HG02610 (cell line): Measurements from ENCODE around the gene NKX2-1.

Source experiments
- ATAC-seq: cut with Tn5 transposase; IDR thresholded peaks from one replicate; pipeline ENCODE4 v1.9.1; 2021; ENCODE audit warnings: mild to moderate bottlenecking, moderate library complexity; ENCODE audit not compliant: unreplicated experiment

NKX2-1 gene

GRCh38 chr14:36518031-36518585, 1.9 kb downstream of the NKX2-1 start:
- no peak for ATAC-seq

DNA sequence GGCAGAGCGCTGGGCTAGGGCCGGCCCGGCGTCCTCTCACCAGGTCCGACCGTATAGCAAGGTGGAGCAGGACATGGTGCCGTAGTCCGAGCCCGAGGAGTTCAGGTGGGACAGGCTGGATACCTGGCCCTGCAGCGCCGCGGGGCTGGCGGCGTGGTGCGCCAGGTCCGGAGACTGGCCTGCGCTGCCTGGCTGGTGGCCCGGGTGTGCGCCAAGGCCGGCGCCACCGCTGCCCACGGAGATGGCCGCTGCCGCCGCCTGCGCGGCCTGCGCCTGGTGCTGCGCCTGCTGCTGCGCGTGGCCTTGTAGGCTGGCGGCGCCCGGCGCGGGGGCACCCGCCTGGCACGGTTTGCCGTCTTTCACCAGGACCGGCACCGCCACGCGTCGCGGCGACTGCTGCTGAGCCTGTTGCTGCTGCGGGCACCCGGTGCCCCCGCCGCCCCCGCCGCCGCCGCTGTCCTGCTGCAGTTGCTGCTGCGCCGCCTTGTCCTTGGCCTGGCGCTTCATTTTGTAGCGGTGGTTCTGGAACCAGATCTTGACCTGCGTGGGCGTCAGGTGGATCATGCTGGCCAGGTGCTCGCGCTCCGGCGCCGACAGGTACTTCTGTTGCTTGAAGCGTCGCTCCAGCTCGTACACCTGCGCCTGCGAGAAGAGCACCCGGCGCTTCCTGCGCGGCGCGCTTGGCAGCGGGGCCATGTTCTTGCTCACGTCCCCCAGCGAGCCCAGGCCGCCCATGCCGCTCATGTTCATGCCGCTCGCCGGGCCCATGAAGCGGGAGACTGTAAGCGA, 2.6 kb downstream of the NKX2-1 start:
- no peak for ATAC-seq

GRCh38 chr14:36516719-36517241, 3.3 kb downstream of the NKX2-1 start:
- ATAC-seq: no peak

GRCh38 chr14:36515896-36516718, 3.9 kb downstream of the NKX2-1 start:
- ATAC-seq: no peak

DNA sequence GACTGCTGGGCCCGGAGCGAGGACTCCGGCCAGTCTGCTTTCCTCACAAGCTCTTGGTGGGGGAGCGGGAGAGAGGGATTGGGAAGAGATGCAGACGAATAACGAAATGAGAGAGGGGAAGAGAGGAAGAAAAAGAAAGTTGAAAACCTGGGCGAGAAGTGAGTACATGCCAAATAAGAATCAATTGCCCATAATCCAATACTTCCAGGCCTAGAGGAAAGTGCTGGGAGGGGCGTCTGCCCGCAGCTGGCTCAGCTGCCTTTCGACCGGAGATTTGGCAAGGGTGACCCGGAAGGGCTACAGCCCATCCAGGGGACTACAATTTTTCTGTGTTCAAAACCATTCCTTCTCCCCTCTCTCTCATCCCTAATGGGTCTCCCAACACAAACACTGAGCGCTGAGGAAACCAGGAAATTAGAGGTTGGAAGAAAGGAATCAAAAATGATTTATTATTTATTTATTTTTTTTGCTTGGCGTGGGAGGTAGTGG, 4.9 kb downstream of the NKX2-1 start:
- no peak for ATAC-seq

DNA sequence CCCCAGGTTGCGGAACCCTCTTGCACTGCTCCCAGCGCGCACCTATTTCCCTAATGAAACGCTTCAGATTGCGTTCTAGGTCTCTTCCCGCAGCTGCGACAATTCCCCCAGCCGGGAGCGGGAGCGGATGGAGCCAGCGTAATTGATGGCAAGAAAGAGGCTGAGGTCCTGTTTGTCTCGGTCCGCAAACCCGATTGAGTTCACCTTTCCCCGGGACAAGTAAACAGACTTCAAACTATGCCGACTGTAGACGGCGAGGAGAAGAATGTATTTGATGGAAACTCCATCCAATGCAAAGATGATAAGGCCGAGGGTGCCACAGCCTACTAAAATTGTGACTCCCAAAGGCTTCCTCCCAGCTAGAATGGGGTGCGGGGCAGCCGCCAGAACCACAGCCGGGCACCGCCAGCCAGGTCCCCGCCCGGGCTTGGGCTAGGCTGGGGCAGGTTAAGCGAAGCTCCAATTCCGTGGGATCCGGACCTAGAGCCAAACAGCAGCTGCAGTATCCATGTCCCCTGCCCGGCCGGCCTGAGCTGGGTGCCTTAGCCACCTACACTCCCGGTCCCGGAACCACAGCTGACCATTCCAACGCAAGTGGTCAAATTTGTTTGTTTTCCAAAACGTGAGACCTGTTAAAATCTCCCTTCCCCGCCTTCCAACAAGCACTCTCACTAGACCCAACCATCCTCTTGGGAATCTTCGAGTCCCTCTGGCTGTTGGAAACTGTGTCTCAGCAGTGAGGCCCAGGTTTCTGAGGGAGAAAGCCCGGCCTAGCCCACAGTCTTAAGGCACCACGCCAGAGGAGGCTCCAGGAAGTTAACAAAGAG, 5.5 kb downstream of the NKX2-1 start:
- no peak for ATAC-seq

GRCh38 chr14:36513451-36514277, 6.4 kb downstream of the NKX2-1 start:
- no peak for ATAC-seq

- ATAC-seq: no peak
These were observed 7.0 kb downstream of the NKX2-1 start for GRCh38 chr14:36513012-36513420.

GRCh38 chr14:36512585-36513003, 7.4 kb downstream of the NKX2-1 start:
- no peak for ATAC-seq

DNA sequence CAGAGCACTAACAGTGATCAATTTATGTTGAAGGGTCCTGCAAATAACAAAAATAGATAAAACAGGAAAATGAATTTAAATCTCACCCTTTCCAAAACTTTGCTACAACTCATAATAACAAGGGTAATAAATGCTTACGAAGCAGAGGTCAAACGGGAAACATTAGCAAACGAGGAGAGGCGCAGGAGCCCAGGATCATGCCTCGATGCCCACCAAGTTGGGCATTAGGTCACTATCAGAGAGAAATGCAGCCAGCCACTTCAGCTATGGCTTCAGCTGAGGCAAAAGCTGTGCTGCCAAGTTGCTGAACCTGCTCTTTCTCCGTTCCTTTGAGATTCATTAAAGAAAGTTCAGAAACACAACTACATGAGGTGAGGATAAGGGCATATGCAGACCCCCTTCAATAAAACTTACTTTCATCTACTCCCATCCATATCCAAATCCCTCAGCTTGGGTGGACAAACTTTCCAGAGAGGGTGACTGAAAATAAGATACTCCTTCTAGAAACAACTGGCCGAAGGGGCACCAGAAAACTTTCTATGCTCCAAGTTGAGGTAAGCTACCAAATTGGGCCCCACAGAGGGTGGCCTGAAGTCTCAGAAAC, 7.9 kb downstream of the NKX2-1 start:
- no peak for ATAC-seq

GRCh38 chr14:36510874-36511273, 9.2 kb downstream of the NKX2-1 start:
- ATAC-seq: no peak

DNA sequence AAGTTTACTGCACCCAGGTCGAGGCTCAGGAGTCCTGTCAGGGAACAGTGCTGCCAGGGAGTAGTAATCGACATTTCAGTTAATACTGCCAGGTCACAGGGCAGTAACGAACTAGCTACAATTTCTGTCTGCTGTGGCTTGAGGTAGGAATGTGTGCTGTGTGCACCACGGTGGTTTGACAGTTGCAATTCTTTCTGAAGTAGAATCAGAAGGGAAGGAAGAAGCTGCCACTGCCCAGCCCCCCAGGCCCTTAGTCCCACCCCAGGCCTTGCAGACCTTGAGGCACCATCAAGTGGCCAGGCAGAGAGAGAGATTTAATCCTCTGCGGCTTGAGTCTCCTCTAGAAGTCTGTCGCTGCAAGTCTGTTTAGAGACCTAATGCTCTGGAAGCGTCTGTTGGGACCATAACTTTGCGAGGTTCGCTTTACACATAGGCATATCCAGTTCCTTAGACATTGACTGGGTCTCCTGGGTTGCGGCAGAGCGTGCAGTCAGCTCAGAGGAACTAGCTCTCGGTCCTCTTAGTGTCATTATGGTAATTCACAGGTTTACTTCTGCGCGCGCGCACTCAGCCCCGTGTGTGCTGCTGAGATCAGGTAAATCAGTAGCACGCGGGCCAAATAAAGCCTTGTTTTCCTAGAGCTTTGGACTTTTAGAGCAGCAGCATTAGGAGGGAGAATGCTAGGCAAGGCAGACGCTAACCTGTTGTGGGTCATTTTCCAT, 9.8 kb downstream of the NKX2-1 start:
- ATAC-seq: no peak

GRCh38 chr14:36509069-36509917, 10.7 kb downstream of the NKX2-1 start:
- no peak for ATAC-seq

DNA sequence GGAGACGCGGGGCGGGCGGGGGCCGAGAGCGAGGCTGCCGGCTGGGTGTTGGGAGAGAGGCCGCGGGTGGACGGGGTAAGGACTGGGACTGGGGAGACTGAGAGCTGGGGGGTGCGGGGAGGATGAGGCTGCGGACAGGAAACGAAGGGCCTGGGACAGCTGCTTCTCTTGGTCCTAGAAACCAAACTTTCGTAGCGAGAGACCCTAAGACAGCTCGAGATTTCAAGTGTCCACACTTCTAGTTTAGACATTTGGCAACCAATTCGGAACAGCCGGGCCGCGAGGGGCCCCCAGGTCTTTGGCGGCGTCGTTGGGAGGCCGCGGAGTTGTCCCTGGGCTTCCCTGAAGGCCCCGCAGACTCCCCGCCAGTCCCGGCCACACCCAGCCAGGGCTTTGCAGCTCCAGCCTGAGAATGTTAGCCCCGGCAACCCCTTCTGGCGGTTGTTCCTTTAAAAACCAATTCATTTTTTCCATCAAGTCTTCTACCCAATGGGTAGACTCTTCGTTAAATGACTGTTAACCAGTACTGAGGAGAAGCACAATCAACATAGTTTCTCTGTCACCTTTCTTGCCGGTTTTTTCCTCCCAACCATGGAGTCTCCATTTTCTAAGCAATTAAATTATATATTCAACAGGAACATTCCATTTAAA, 11.5 kb downstream of the NKX2-1 start:
- ATAC-seq: no peak

GRCh38 chr14:36507847-36508417, 12.1 kb downstream of the NKX2-1 start:
- ATAC-seq: no peak

DNA sequence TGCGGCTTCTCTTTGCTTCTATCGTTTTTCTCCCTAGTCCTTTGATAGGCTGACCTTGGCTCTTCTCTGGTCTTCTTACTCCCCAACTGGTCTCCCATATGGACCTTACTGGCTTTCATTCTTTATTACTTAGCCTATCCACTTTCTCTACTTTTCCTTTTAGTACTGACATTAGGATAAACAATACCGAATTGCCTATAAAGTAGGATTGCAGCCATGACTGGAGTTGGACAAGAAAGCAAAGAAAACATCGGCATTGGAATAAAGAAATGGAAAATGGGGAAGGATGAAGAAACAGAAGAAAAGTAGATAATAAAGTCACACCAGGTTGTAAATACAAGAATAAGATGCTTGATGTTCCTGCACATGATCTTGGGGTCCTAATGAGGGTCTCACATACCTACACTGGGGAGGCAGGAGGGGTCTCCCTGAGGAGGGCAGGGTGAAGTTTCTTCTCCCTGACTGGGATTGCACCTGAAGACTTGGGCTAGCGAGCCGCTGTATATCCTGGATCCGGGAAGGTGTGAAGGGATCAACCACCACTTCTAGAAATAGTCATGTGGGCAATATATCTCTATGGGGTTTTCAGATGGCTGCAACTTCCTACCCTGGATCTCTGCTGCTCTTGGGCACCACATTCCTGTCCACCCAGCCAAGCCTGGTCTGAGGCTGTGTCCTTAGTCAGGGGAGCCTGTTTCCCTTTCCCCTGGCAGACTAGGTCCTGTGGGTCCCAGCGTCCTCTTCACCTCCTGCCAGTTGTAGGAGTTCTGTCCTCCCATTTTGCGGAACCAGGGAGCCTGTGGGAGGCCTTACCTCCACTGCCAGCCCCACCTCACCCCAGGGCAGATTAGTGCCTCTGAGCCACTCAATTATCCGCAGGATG, 13.1 kb downstream of the NKX2-1 start:
- ATAC-seq: no peak
